B cell (primary cell): ENCODE data around the gene PYDC1.

Source experiments
- EZH2 ChIP-seq: IDR thresholded peaks from 2 replicates; pipeline ENCODE4 v1.6.1; 2012; ENCODE audit warnings: borderline replicate concordance, low read depth, mild to moderate bottlenecking, moderate library complexity, low read length; ENCODE audit not compliant: insufficient read depth, poor library complexity, severe bottlenecking
- TF ChIP-seq, protein P1 (sequence below): fragments of 200-600 bp; IDR thresholded peaks from one replicate; pipeline ENCODE4 v1.8.0; 2022; ENCODE audit warnings: antibody characterized with exemption, mild to moderate bottlenecking

DNA sequence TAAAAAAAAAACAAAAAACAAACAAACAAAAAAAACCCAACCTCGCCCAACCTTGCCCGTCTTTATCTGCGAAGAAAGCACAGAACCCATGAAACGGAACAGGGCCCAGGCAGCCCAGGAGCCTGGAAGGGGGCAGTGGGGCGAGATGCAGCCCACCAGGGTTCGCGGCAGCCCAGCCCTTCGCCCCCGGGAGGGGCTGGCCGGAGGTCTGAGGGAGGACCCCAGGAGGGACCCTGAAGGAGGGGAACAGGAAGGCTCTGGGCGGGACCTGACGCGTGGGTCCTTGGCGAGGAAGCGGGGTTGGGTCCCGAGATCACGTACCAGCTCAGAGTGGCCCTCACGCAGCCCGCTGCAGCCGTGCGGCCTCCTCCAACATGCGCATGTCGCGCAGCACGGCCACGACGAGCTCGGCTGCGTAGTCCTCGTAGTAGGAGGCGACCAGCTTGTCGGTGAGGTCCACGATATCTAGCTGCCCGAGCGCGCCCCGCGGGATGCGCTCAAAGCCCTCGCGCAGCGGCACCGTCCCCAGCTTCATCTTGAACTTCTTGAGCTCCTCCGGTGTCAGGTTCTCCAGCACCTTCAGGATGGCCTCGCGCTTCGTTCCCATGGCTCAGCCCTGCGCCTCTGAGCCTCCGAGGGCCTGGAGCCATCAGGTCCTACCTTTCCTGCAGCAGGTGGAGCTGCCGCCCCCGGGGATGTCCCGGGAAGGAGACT lies at the start of gene PYDC1:
- TF ChIP-seq, protein P1, sequence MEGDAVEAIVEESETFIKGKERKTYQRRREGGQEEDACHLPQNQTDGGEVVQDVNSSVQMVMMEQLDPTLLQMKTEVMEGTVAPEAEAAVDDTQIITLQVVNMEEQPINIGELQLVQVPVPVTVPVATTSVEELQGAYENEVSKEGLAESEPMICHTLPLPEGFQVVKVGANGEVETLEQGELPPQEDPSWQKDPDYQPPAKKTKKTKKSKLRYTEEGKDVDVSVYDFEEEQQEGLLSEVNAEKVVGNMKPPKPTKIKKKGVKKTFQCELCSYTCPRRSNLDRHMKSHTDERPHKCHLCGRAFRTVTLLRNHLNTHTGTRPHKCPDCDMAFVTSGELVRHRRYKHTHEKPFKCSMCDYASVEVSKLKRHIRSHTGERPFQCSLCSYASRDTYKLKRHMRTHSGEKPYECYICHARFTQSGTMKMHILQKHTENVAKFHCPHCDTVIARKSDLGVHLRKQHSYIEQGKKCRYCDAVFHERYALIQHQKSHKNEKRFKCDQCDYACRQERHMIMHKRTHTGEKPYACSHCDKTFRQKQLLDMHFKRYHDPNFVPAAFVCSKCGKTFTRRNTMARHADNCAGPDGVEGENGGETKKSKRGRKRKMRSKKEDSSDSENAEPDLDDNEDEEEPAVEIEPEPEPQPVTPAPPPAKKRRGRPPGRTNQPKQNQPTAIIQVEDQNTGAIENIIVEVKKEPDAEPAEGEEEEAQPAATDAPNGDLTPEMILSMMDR, result no peak
- peak; percentile 26 for TF ChIP-seq EZH2
